ENCODE results near the gene GSS.

The GSS gene

DNA sequence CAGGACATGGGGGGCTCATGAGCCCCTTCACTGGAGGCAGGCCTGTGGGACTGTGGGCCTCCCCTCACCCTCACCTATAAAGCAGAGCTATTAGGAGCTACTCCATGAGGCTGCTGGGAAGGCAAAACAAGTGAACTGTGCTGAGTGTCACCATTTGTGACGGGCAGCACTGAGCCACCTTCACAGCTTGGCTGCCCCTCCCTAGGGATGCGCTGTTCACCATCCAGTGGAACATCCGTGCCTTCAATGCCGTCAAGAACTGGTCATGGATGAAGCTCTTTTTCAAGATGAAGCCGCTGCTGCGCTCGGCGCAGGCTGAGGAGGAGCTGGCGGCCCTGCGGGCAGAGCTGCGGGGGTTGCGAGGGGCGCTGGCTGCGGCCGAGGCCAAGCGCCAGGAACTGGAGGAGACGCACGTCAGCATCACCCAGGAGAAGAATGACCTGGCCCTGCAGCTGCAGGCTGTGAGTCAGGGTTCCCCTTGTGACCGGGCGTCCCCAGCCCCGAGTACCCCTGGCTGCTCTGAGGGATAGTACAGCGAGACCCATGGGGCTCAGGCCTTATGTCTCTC is 38.4 kb upstream of the GSS start:
- no peak overlapping the region for H3K4me3 ChIP-seq (ENCODE audit: low read depth, low read length)
- no peak for DNase-seq (ENCODE audit: low read depth)
- no peak for TF ChIP-seq CTCF (IDR thresholded peaks at IDR 0.05; ENCODE audit: low read depth, low read length, missing control alignments)

- no peak overlapping the region for H3K4me3 ChIP-seq (ENCODE audit: low read depth, low read length)
- DNase-seq (ENCODE audit: low read depth): no peak
- TF ChIP-seq CTCF (IDR thresholded peaks at IDR 0.05; ENCODE audit: low read depth, low read length, missing control alignments): no peak
Observed at GRCh38 chr20:34992751-34993417, 37.3 kb upstream of the GSS start.

GRCh38 chr20:34990661-34991214 is 35.1 kb upstream of the GSS start:
- no peak overlapping the region for H3K4me3 ChIP-seq (ENCODE audit: low read depth, low read length)
- no peak for DNase-seq (ENCODE audit: low read depth)
- no peak for TF ChIP-seq CTCF (IDR thresholded peaks at IDR 0.05; ENCODE audit: low read depth, low read length, missing control alignments)

DNA sequence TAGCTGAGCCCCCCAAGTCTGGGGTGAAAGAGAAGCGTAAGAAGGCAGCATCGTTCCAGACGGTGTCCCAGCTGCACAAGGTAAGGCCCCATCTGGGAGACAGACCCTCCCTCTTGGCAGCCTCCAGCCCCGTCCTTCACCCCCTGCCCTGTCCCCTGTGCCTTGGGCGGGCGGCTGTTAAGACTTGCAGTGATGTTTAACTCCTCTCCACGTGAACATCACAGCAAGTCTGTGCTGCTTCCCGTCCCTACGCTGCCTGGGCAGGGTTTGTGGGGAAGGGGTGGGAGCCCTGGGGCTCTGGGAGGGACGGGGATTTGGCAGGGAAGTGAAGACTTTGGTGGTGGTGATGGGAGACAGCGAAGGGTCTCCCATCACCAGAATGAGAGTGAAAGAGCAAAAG is 34.6 kb upstream of the GSS start:
- no peak for TF ChIP-seq CTCF (IDR thresholded peaks at IDR 0.05; ENCODE audit: low read depth, low read length, missing control alignments)
- DNase-seq (ENCODE audit: low read depth): no peak
- no peak overlapping the region for H3K4me3 ChIP-seq (ENCODE audit: low read depth, low read length)

GRCh38 chr20:34989670-34990069 is 34.1 kb upstream of the GSS start:
- H3K4me3 ChIP-seq (ENCODE audit: low read depth, low read length): no peak overlapping the region
- no peak for TF ChIP-seq CTCF (IDR thresholded peaks at IDR 0.05; ENCODE audit: low read depth, low read length, missing control alignments)
- DNase-seq (ENCODE audit: low read depth): no peak

- no peak for TF ChIP-seq CTCF (IDR thresholded peaks at IDR 0.05; ENCODE audit: low read depth, low read length, missing control alignments)
- no peak overlapping the region for H3K4me3 ChIP-seq (ENCODE audit: low read depth, low read length)
Observed at GRCh38 chr20:34989118-34989517, 33.5 kb upstream of the GSS start.

DNA sequence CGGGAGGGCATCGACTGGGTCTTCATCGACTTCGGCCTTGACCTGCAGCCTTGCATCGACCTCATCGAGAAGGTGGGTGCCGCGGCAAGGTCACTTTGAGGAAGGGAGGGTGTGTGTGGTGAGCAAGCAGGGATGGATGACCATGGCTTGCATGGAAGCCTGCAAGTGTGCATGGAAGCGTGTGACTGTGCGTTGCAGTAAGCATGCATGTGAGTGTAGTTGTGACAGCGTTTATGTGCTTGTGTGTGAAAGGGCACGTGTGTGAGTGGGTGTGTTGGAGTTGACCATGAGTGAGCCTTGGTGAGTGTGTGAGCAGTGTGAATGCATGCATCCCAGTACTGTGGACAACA is 32.6 kb upstream of the GSS start:
- H3K4me3 ChIP-seq (ENCODE audit: low read depth, low read length): no peak overlapping the region
- TF ChIP-seq CTCF (IDR thresholded peaks at IDR 0.05; ENCODE audit: low read depth, low read length, missing control alignments): no peak
- no peak for DNase-seq (ENCODE audit: low read depth)

More at GRCh38 chr20:34989118-34989517, 33.5 kb upstream of the GSS start:
- DNase-seq (ENCODE audit: low read depth): no peak
